SK-N-SH (cell line): Measurements from ENCODE around the gene EP400. TPM values are rescaled to one million over a fixed set of nuclear protein-coding genes. Genes with fewer than 3 reads are reported as not detected.

Experiments used
- CTCF ChIA-PET: fragments of 300-600, 350-600 bp; formaldehyde crosslinking; extraction: SDS; loops from one replicate; lab custom pipeline; 2021; lab: Yijun Ruan, JAX
- POLR2A ChIA-PET: fragments of 350-600 bp; sonication (Branson Sonifier 250); formaldehyde crosslinking; extraction: SDS; loops from one replicate; lab custom pipeline; 2020; ENCODE audit warnings: antibody characterized with exemption, inconsistent platforms; lab: Yijun Ruan, JAX
- DNase-seq: peaks from one replicate; pipeline ENCODE4 v3.0.0; 2012
- H2AFZ ChIP-seq: fragments of 200-600 bp; sonication (generic); 2 replicates; pipeline ENCODE4 v1.8.1; 2016; ENCODE audit warnings: antibody characterized with exemption, mild to moderate bottlenecking, low read depth
- H3F3A ChIP-seq: fragments of 200-600 bp; sonication (generic); replicated peaks from 2 replicates; pipeline ENCODE3; 2016; ENCODE audit warnings: antibody characterized with exemption, mild to moderate bottlenecking; ENCODE audit not compliant: insufficient read depth
- H3K27ac ChIP-seq, 2 experiments: fragments of 200-500 bp in 1 of 2; fragments of 200-600 bp in 1 of 2; sonication (Bioruptor generic) in 1 of 2; sonication (generic), shearing (Covaris generic) in 1 of 2; 2 replicates each; pipeline versions ENCODE4 v1.5.1 to v1.6.1; 2014 to 2016; ENCODE audit warnings: low read depth in 2 of 2, inconsistent platforms in 1 of 2, low read length in 1 of 2, mild to moderate bottlenecking in 1 of 2, mixed read lengths in 1 of 2
- H3K27me3 ChIP-seq: fragments of 200-600 bp; sonication (generic), shearing (Covaris generic); 2 replicates; pipeline ENCODE4 v1.6.1; 2016; ENCODE audit warnings: mixed run types; ENCODE audit not compliant: insufficient read depth
- H3K36me3 ChIP-seq, 2 experiments: fragments of 200-500 bp in 1 of 2; fragments of 200-600 bp in 1 of 2; sonication (Bioruptor generic) in 1 of 2; sonication (generic) in 1 of 2; replicated peaks in 1 of 2; 2 replicates each; pipeline versions ENCODE3 to v1.5.1; 2014 to 2016; ENCODE audit warnings: low read length in 1 of 2, mild to moderate bottlenecking in 1 of 2; ENCODE audit not compliant: insufficient read depth in 2 of 2, control insufficient read depth in 1 of 2
- H3K4me1 ChIP-seq, 2 experiments: fragments of 200-500 bp in 1 of 2; fragments of 200-600 bp in 1 of 2; sonication (Bioruptor generic) in 1 of 2; sonication (generic), shearing (Covaris generic) in 1 of 2; 2 replicates each; pipeline versions ENCODE4 v1.5.1 to v1.6.1; 2014 to 2016; ENCODE audit warnings: low read depth in 1 of 2, low read length in 1 of 2, mixed run types in 1 of 2; ENCODE audit not compliant: insufficient read depth in 2 of 2, control insufficient read depth in 1 of 2
- H3K4me2 ChIP-seq: fragments of 200-600 bp; sonication (generic), shearing (Covaris generic); 2 replicates; pipeline ENCODE4 v1.6.1; 2017; ENCODE audit warnings: mixed run types
- H3K4me3 ChIP-seq, 2 experiments: fragments of 200-500 bp in 1 of 2; fragments of 200-600 bp in 1 of 2; sonication (Bioruptor generic) in 1 of 2; sonication (generic), shearing (Covaris generic) in 1 of 2; 2 replicates each; pipeline versions ENCODE4 v1.5.1 to v1.8.1; 2014 to 2016; ENCODE audit warnings: low read depth in 2 of 2, inconsistent platforms in 1 of 2, low read length in 1 of 2, mild to moderate bottlenecking in 1 of 2, mixed read lengths in 1 of 2, moderate library complexity in 1 of 2
- H3K79me2 ChIP-seq: fragments of 200-600 bp; sonication (generic); 2 replicates; pipeline ENCODE4 v1.8.1; 2017; ENCODE audit warnings: mild to moderate bottlenecking; ENCODE audit not compliant: insufficient read depth
- H3K9ac ChIP-seq: fragments of 200-600 bp; sonication (generic); 2 replicates; pipeline ENCODE4 v1.6.1; 2017; ENCODE audit warnings: mixed run types
- H3K9me2 ChIP-seq: fragments of 200-600 bp; sonication (generic); 2 replicates; pipeline ENCODE4 v1.6.1; 2017; ENCODE audit warnings: mixed run types
- H3K9me3 ChIP-seq: fragments of 200-600 bp; sonication (generic); 2 replicates; pipeline ENCODE4 v1.6.1; 2017; ENCODE audit warnings: mixed run types, mild to moderate bottlenecking, moderate library complexity
- H4K20me1 ChIP-seq: fragments of 200-600 bp; sonication (generic); 2 replicates; pipeline ENCODE4 v1.6.1; 2017; ENCODE audit warnings: mild to moderate bottlenecking, mixed run types; ENCODE audit not compliant: insufficient read depth
- CTCF ChIP-seq: fragments of 200-600 bp; sonication (generic); IDR thresholded peaks from 2 replicates; pipeline ENCODE4 v1.6.1; 2017; ENCODE audit warnings: antibody characterized with exemption, mild to moderate bottlenecking, moderate library complexity
- ELF1 ChIP-seq: IDR thresholded peaks from 2 replicates; pipeline ENCODE4 v1.4.0; 2012
- EP300 ChIP-seq, 2 experiments: IDR thresholded peaks; 2 replicates each; pipeline versions ENCODE4 v1.4.0 to v1.6.1; 2012; ENCODE audit warnings: borderline replicate concordance in 1 of 2, low read depth in 1 of 2, low read length in 1 of 2
- EZH2phosphoT487 ChIP-seq: fragments of 200-600 bp; sonication (generic); IDR thresholded peaks from 2 replicates; pipeline ENCODE4 v1.6.1; 2017; ENCODE audit warnings: low read depth, mixed run types, mild to moderate bottlenecking, antibody characterized with exemption, moderate library complexity, borderline replicate concordance
- FOXJ3 ChIP-seq: sonication (generic); formaldehyde crosslinking; IDR thresholded peaks from 2 replicates; pipeline ENCODE4 v1.5.1; 2020; ENCODE audit warnings: mild to moderate bottlenecking, missing genetic modification reagents
- FOXM1 ChIP-seq: IDR thresholded peaks from 2 replicates; pipeline ENCODE4 v1.4.0; 2012; ENCODE audit warnings: low read depth, mild to moderate bottlenecking
- IRF3 ChIP-seq: fragments of 150-350 bp; IDR thresholded peaks from 2 replicates; pipeline ENCODE4 v1.6.1; 2016; ENCODE audit warnings: mild to moderate bottlenecking, low read depth, low read length
- MAX ChIP-seq: IDR thresholded peaks from 2 replicates; pipeline ENCODE4 v1.4.0; 2012; ENCODE audit warnings: low read depth
- MEF2A ChIP-seq: IDR thresholded peaks from 2 replicates; pipeline ENCODE4 v1.4.0; 2012; ENCODE audit warnings: low read depth, borderline replicate concordance
- MXI1 ChIP-seq: IDR thresholded peaks from 2 replicates; pipeline ENCODE4 v1.6.1; 2012; ENCODE audit warnings: mild to moderate bottlenecking, low read depth, low read length, improper control_type of control experiment
- NFIC ChIP-seq: IDR thresholded peaks from 2 replicates; pipeline ENCODE4 v1.4.0; 2012; ENCODE audit warnings: borderline replicate concordance
- POLR2AphosphoS5 ChIP-seq: IDR thresholded peaks from 2 replicates; pipeline ENCODE4 v1.6.1; 2012; ENCODE audit warnings: low read depth, low read length
- RCOR1 ChIP-seq: fragments of 150-350 bp; IDR thresholded peaks from 2 replicates; pipeline ENCODE4 v1.6.1; 2017; ENCODE audit warnings: antibody characterized with exemption, low read length
- SIN3A ChIP-seq: IDR thresholded peaks from 2 replicates; pipeline ENCODE4 v1.6.1; 2012; ENCODE audit warnings: low read depth, mild to moderate bottlenecking, low read length, moderate library complexity, borderline replicate concordance
- SMC3 ChIP-seq: IDR thresholded peaks from 2 replicates; pipeline ENCODE4 v1.6.1; 2012; ENCODE audit warnings: low read depth, low read length, improper control_type of control experiment
- TAF1 ChIP-seq: IDR thresholded peaks from 2 replicates; pipeline ENCODE4 v1.6.1; 2012; ENCODE audit warnings: low read depth, mild to moderate bottlenecking, low read length, moderate library complexity, borderline replicate concordance
- TEAD4 ChIP-seq: IDR thresholded peaks from 2 replicates; pipeline ENCODE4 v1.4.0; 2012; ENCODE audit warnings: mild to moderate bottlenecking, borderline replicate concordance; ENCODE audit not compliant: insufficient read depth
- USF2 ChIP-seq: fragments of 150-350 bp; IDR thresholded peaks from 2 replicates; pipeline ENCODE4 v1.6.1; 2017; ENCODE audit warnings: antibody characterized with exemption, low read length, low read depth, borderline replicate concordance
- WGBS: methylation state at CpG from one replicate; pipeline ENCODE4 v1.1.6; 2017; ENCODE audit warnings: low lambda C conversion rate; 5-methylcytosine and 5-hydroxymethylcytosine counted together
- polyA plus RNA-seq, 3 experiments: library from polyadenylated mRNA; depleted of rRNA; stranded (reverse); fragments of >200 nt; gene quantifications; 2 replicates each; pipeline ENCODE4 v1.2.3, GENCODE V29; 2012

The EP400 gene
- polyA plus RNA-seq, 1 of the 3 experiments (the other 2 are of a cell fraction): 7.0 TPM

GRCh38 chr12:132109741-132110140 is 160.0 kb downstream of the EP400 start:
- Histone ChIP-seq H3F3A (no peaks in the 10 kb centered on the region), H3K36me3 (peaks cover 46 to 48% of the 10 kb centered on the region in 2 experiments), H3K9ac (no peak overlapping the region), H3K4me1 (no peaks in the 10 kb centered on the region; a peak in 1 of 4 replicates), H3K27me3 (no peaks in the 10 kb centered on the region), H3K79me2 (peaks cover 8% of the 10 kb centered on the region; the same call in 1 of the 2 replicates), H3K27ac (no peak overlapping the region), H3K4me3 (no peak overlapping the region), H3K4me2 (no peak overlapping the region), H2AFZ (no peak overlapping the region), H3K9me3 (no peaks in the 10 kb centered on the region)
- POLR2A ChIA-PET: no interaction called here
- CTCF ChIA-PET: interaction anchor here (1.2 kb wide), 1 partner anchor 304 kb away, joined by 5 read pairs; no protein-coding TSS in a partner anchor
- WGBS: 92% methylated on average over 8 of the region's 8 CpGs
- no peak for DNase-seq
- no peak for TF ChIP-seq IRF3
- TF ChIP-seq SIN3A: no peak
- TF ChIP-seq EZH2phosphoT487: no peak
- TF ChIP-seq FOXJ3 (CRISPR knock-in tag): no peak
- TF ChIP-seq, all 33 proteins: peak for 0
- H3K9me2 ChIP-seq: no peaks in the 10 kb centered on the region
- no peaks in the 10 kb centered on the region for H4K20me1 ChIP-seq

- Histone ChIP-seq H3K36me3 (peaks cover 39 to 53% of the 10 kb centered on the region in 2 experiments), H3K9me3 (no peaks in the 10 kb centered on the region), H3K27me3 (no peaks in the 10 kb centered on the region), H3K4me2 (no peak overlapping the region), H3K79me2 (peaks cover 5% of the 10 kb centered on the region; the same call in 1 of the 2 replicates), H3K4me3 (no peak overlapping the region), H4K20me1 (no peaks in the 10 kb centered on the region), H3F3A (no peaks in the 10 kb centered on the region), H3K9me2 (no peaks in the 10 kb centered on the region), H3K9ac (no peak overlapping the region), H2AFZ (no peak overlapping the region), H3K27ac (no peak overlapping the region), H3K4me1 (no peaks in the 10 kb centered on the region; a peak in 1 of 4 replicates)
- no peak for DNase-seq
- ChIA-PET CTCF (interaction anchor here (1.2 kb wide), 1 partner anchor 303 kb away, joined by 5 read pairs; no protein-coding TSS in a partner anchor), POLR2A (no interaction called here)
- no peak for TF ChIP-seq TEAD4
- TF ChIP-seq EP300 (IDR thresholded peaks at IDR 0.05; ENCODE audit: borderline replicate concordance in 1 of 2, low read depth in 1 of 2, low read length in 1 of 2): no peak
- no peak for TF ChIP-seq TAF1
- no peak for TF ChIP-seq RCOR1
- no peak for TF ChIP-seq CTCF
- no peak for TF ChIP-seq MEF2A
- no peak for TF ChIP-seq USF2
- TF ChIP-seq ELF1: no peak
- no peak for TF ChIP-seq SMC3
- no peak for TF ChIP-seq MAX
- TF ChIP-seq POLR2AphosphoS5: no peak
- TF ChIP-seq FOXM1: no peak
- no peak for TF ChIP-seq NFIC
- TF ChIP-seq IRF3: no peak
- TF ChIP-seq MXI1: no peak
- 89% methylated on average over 3 of the region's 3 CpGs for whole genome bisulfite sequencing
These were observed 160.9 kb downstream of the EP400 start for GRCh38 chr12:132110677-132111076.
